WTC11 (cell line): Measurements from ENCODE around the gene SLC25A17. TPM values are rescaled to one million over a fixed set of nuclear protein-coding genes. Genes with fewer than 3 reads are reported as not detected.

Experiments
- AFF4 ChIP-seq: sonication (generic); formaldehyde crosslinking; IDR thresholded peaks from 2 replicates; pipeline ENCODE4 v1.8.1; 2023; ENCODE audit warnings: mild to moderate bottlenecking, missing genetic modification reagents, borderline replicate concordance
- ATF2 ChIP-seq: sonication (generic); formaldehyde crosslinking; IDR thresholded peaks from 2 replicates; pipeline ENCODE4 v1.8.1; 2022; ENCODE audit warnings: low read depth, missing genetic modification reagents, borderline replicate concordance
- ATF3 ChIP-seq: sonication (generic); formaldehyde crosslinking; conservative IDR thresholded peaks from 2 replicates; pipeline ENCODE4 v1.8.1; 2022; ENCODE audit warnings: mild to moderate bottlenecking, missing genetic modification reagents
- CDX4 ChIP-seq: fragments of 250-450 bp; sonication (Bioruptor Pico); IDR thresholded peaks from 2 replicates; pipeline ENCODE4 v1.9.0; 2021; ENCODE audit warnings: moderate library complexity, mild to moderate bottlenecking, inconsistent platforms, borderline replicate concordance
- CREM ChIP-seq: sonication (generic); formaldehyde crosslinking; IDR thresholded peaks from 2 replicates; pipeline ENCODE4 v1.8.1; 2022; ENCODE audit warnings: mild to moderate bottlenecking, missing genetic modification reagents, moderate library complexity
- CTCF ChIP-seq: fragments of 200-600 bp; IDR thresholded peaks from 2 replicates; pipeline ENCODE4 v1.8.0; 2022; ENCODE audit warnings: antibody characterized with exemption
- ESRRA ChIP-seq: sonication (generic); formaldehyde crosslinking; IDR thresholded peaks from 2 replicates; pipeline ENCODE4 v1.8.1; 2022; ENCODE audit warnings: mild to moderate bottlenecking, missing genetic modification reagents, borderline replicate concordance
- ETV6 ChIP-seq: sonication (generic); formaldehyde crosslinking; IDR thresholded peaks from 2 replicates; pipeline ENCODE4 v1.8.1; 2022; ENCODE audit warnings: mild to moderate bottlenecking, missing genetic modification reagents
- FOXK1 ChIP-seq: sonication (generic); formaldehyde crosslinking; IDR thresholded peaks from 2 replicates; pipeline ENCODE4 v1.8.0; 2022; ENCODE audit warnings: mild to moderate bottlenecking, moderate library complexity, missing genetic modification reagents
- FOXP1 ChIP-seq: sonication (generic); formaldehyde crosslinking; IDR thresholded peaks from 2 replicates; pipeline ENCODE4 v1.8.0; 2022; ENCODE audit warnings: missing genetic modification reagents, mild to moderate bottlenecking, moderate library complexity, borderline replicate concordance
- GTF2I ChIP-seq: fragments of 250-450 bp; sonication (Bioruptor Pico); conservative IDR thresholded peaks from 2 replicates; pipeline ENCODE4 v1.4.0; 2021; ENCODE audit warnings: mild to moderate bottlenecking
- IRF1 ChIP-seq: sonication (generic); formaldehyde crosslinking; IDR thresholded peaks from 2 replicates; pipeline ENCODE4 v1.8.0; 2023; ENCODE audit warnings: missing genetic modification reagents
- IRF2 ChIP-seq: sonication (generic); formaldehyde crosslinking; IDR thresholded peaks from 2 replicates; pipeline ENCODE4 v1.8.0; 2022; ENCODE audit warnings: low read depth, missing genetic modification reagents, borderline replicate concordance
- MLX ChIP-seq: sonication (generic); formaldehyde crosslinking; IDR thresholded peaks from 2 replicates; pipeline ENCODE4 v1.8.1; 2023; ENCODE audit warnings: mild to moderate bottlenecking, missing genetic modification reagents, moderate library complexity
- NFE2L1 ChIP-seq: sonication (generic); formaldehyde crosslinking; IDR thresholded peaks from 2 replicates; pipeline ENCODE4 v1.8.1; 2023; ENCODE audit warnings: missing genetic modification reagents
- NFYB ChIP-seq: sonication (generic); formaldehyde crosslinking; conservative IDR thresholded peaks from 2 replicates; pipeline ENCODE4 v1.8.0; 2022; ENCODE audit warnings: low read depth, missing genetic modification reagents
- NR2C2 ChIP-seq: sonication (generic); formaldehyde crosslinking; IDR thresholded peaks from 2 replicates; pipeline ENCODE4 v1.8.0; 2022; ENCODE audit warnings: mild to moderate bottlenecking, missing genetic modification reagents
- PRRX2 ChIP-seq: fragments of 250-450 bp; sonication (Bioruptor Pico); IDR thresholded peaks from 2 replicates; pipeline ENCODE4 v1.8.0; 2021; ENCODE audit warnings: mild to moderate bottlenecking
- RORB ChIP-seq: fragments of 250-450 bp; sonication (Bioruptor Pico); IDR thresholded peaks from 2 replicates; pipeline ENCODE4 v1.9.0; 2021; ENCODE audit warnings: mild to moderate bottlenecking
- SP1 ChIP-seq: sonication (generic); formaldehyde crosslinking; conservative IDR thresholded peaks from 2 replicates; pipeline ENCODE4 v1.8.1; 2022; ENCODE audit warnings: missing genetic modification reagents
- TEAD4 ChIP-seq: sonication (generic); formaldehyde crosslinking; IDR thresholded peaks from 2 replicates; pipeline ENCODE4 v1.8.0; 2022; ENCODE audit warnings: mild to moderate bottlenecking, missing genetic modification reagents
- TP53 ChIP-seq: sonication (generic); formaldehyde crosslinking; IDR thresholded peaks from 2 replicates; pipeline ENCODE4 v1.8.1; 2023; ENCODE audit warnings: mild to moderate bottlenecking, missing genetic modification reagents
- USF1 ChIP-seq: sonication (generic); formaldehyde crosslinking; IDR thresholded peaks from 2 replicates; pipeline ENCODE4 v1.8.0; 2022; ENCODE audit warnings: mild to moderate bottlenecking, missing genetic modification reagents
- USF2 ChIP-seq: sonication (generic); formaldehyde crosslinking; IDR thresholded peaks from 2 replicates; pipeline ENCODE4 v1.8.1; 2023; ENCODE audit warnings: mild to moderate bottlenecking, missing genetic modification reagents, moderate library complexity
- ZNF219 ChIP-seq: sonication (generic); formaldehyde crosslinking; IDR thresholded peaks from 2 replicates; pipeline ENCODE4 v1.8.0; 2023; ENCODE audit warnings: missing genetic modification reagents, mild to moderate bottlenecking, borderline replicate concordance
- ZNF232 ChIP-seq: sonication (generic); formaldehyde crosslinking; IDR thresholded peaks from 2 replicates; pipeline ENCODE4 v1.8.0; 2022; ENCODE audit warnings: mild to moderate bottlenecking, missing genetic modification reagents
- ZNF416 ChIP-seq: fragments of 250-450 bp; sonication (Bioruptor Pico); IDR thresholded peaks from 2 replicates; pipeline ENCODE4 v1.9.0; 2021; ENCODE audit warnings: mild to moderate bottlenecking, inconsistent platforms
- ZNF671 ChIP-seq: fragments of 250-450 bp; sonication (Bioruptor Pico); IDR thresholded peaks from 2 replicates; pipeline ENCODE4 v1.8.0; 2021; ENCODE audit warnings: mild to moderate bottlenecking
- total RNA-seq: library from RNA; stranded (reverse); gene quantifications from 3 replicates; pipeline ENCODE4 v1.2.3, GENCODE V29; 2021

The SLC25A17 gene
- total RNA-seq, 1 experiment from 2014 or later = 29.6 TPM

- TF ChIP-seq SP1 (CRISPR knock-in tag) (peak; percentile 88), ETV6 (CRISPR knock-in tag) (no peak), ATF2 (CRISPR knock-in tag) (no peak), ZNF671 (CRISPR knock-in tag) (no peak), NFYB (CRISPR knock-in tag) (no peak), IRF2 (CRISPR knock-in tag) (no peak), FOXP1 (no peak; the same call in 1 of the 2 replicates), CREM (CRISPR knock-in tag) (peak; percentile 97), RORB (no peak), ZNF232 (0 out of 2 replicates have a peak, but pooled peaks have one; percentile 58), AFF4 (CRISPR knock-in tag) (0 out of 2 replicates have a peak, but pooled peaks have one; percentile 44), NFE2L1 (CRISPR knock-in tag) (no peak), TEAD4 (no peak), MLX (CRISPR knock-in tag) (no peak), NR2C2 (no peak), ZNF416 (CRISPR knock-in tag) (no peak), CDX4 (no peak), USF2 (CRISPR knock-in tag) (peak; percentile 92), IRF1 (CRISPR knock-in tag) (0 out of 2 replicates have a peak, but pooled peaks have one; percentile 17), GTF2I (CRISPR knock-in tag) (no peak), CTCF (no peak), ESRRA (no peak), ZNF219 (no peak), USF1 (CRISPR knock-in tag) (peak; percentile 89), TP53 (no peak), PRRX2 (CRISPR knock-in tag) (no peak), FOXK1 (CRISPR knock-in tag) (peak; percentile 73), ATF3 (CRISPR knock-in tag) (no peak)
Measured at GRCh38 chr22:40856513-40857308, 37.6 kb upstream of the SLC25A17 start, which contains the start of the genes ST13 and XPNPEP3 (continued).
